GM10248 (cell line): ENCODE data around the gene SLX4IP.

ENCODE experiments used
- CTCF ChIA-PET: fragments of 300-600 bp; sonication (Branson Sonifier 250); formaldehyde crosslinking; extraction: SDS; loops from one replicate; lab custom pipeline; 2021; ENCODE audit warnings: antibody characterized with exemption; lab: Yijun Ruan, JAX
- POLR2A ChIA-PET: fragments of 350-650 bp; sonication (Branson Sonifier 250); formaldehyde crosslinking; extraction: SDS; loops from one replicate; lab custom pipeline; 2020; ENCODE audit warnings: antibody characterized with exemption; lab: Yijun Ruan, JAX
- DNase-seq: peaks from one replicate; pipeline ENCODE4 v3.0.0; 2012; ENCODE audit errors: extremely low spot score
- CTCF ChIP-seq: IDR thresholded peaks from 2 replicates; pipeline ENCODE4 v1.5.1; 2012; ENCODE audit warnings: mild to moderate bottlenecking, low read depth; ENCODE audit errors: extremely low read depth, missing control alignments, control extremely low read depth

Gene SLX4IP

GRCh38 chr20:10428008-10428407 is 7.1 kb upstream of the SLX4IP start:
- TF ChIP-seq CTCF, result no peak
- no peak for DNase-seq
- POLR2A ChIA-PET, result no interaction called here
- CTCF ChIA-PET, result interaction anchor here (0.7 to 8.5 kb wide), 14 partner anchors 8 to 811 kb away, joined by 3 to 76 read pairs (median 6); partner anchors contain the start of gene SLX4IP

- POLR2A ChIA-PET, result no interaction called here
- TF ChIP-seq CTCF, result no peak
- DNase-seq, result no peak
- CTCF ChIA-PET, result interaction anchor here (1.1 to 8.5 kb wide), 7 partner anchors 15 to 813 kb away, joined by 3 to 76 read pairs (median 5); no protein-coding TSS in a partner anchor
These were observed 5.6 kb upstream of the SLX4IP start for GRCh38 chr20:10429443-10429981.

GRCh38 chr20:10430000-10430466 is 5.1 kb upstream of the SLX4IP start:
- TF ChIP-seq CTCF, result no peak
- DNase-seq, result no peak
- ChIA-PET CTCF (interaction anchor here (1.1 to 8.5 kb wide), 6 partner anchors 15 to 813 kb away, joined by 3 to 76 read pairs (median 4); no protein-coding TSS in a partner anchor), POLR2A (no interaction called here)

- POLR2A ChIA-PET, result no interaction called here
- no peak for DNase-seq
- CTCF ChIA-PET, result interaction anchor here (1.3 to 8.5 kb wide), 5 partner anchors 16 to 814 kb away, joined by 3 to 76 read pairs (median 4); no protein-coding TSS in a partner anchor
- no peak for TF ChIP-seq CTCF
These were observed 4.4 kb upstream of the SLX4IP start for GRCh38 chr20:10430704-10431103.

GRCh38 chr20:10432079-10432478 is 3.0 kb upstream of the SLX4IP start:
- no peak for DNase-seq
- ChIA-PET POLR2A (no interaction called here), CTCF (interaction anchor here (1.1 kb wide), 1 partner anchor 155 kb away, joined by 3 read pairs; no protein-coding TSS in a partner anchor)
- TF ChIP-seq CTCF, result no peak

- DNase-seq, result no peak
- TF ChIP-seq CTCF, result no peak
- POLR2A ChIA-PET, result interaction anchor here (0.5 kb wide), 1 partner anchor 429 kb away, joined by 3 read pairs; no protein-coding TSS in a partner anchor
- CTCF ChIA-PET, result interaction anchor here (1.5 to 2.2 kb wide), 2 partner anchors 15 to 455 kb away, joined by 5 read pairs; no protein-coding TSS in a partner anchor
These were observed 2.0 kb upstream of the SLX4IP start for GRCh38 chr20:10433014-10433622.
